Smooth muscle cell (in vitro differentiated cells): ENCODE results near the gene CFAP73. TPM values are rescaled to one million over a fixed set of nuclear protein-coding genes. Genes with fewer than 3 reads are reported as not detected.

ENCODE experiments used
- DNase-seq: peaks from one replicate; lab custom pipeline; 2025; ENCODE audit not compliant: unreplicated experiment; lab: John Stamatoyannopoulos, UW
- H2AFZ ChIP-seq: fragments of 200-600 bp; sonication (generic); 2 replicates; pipeline ENCODE4 v1.6.0; 2016; ENCODE audit warnings: antibody characterized with exemption, low read depth, mild to moderate bottlenecking
- H3F3A ChIP-seq: fragments of 200-600 bp; sonication (generic); 2 replicates; pipeline ENCODE4 v1.6.0; 2017; ENCODE audit warnings: antibody characterized with exemption, low read depth
- H3K27ac ChIP-seq: fragments of 200-600 bp; sonication (generic); 2 replicates; pipeline ENCODE4 v1.5.1; 2016; ENCODE audit warnings: low read depth, mild to moderate bottlenecking
- H3K27me3 ChIP-seq: fragments of 200-600 bp; sonication (generic); 2 replicates; pipeline ENCODE4 v1.6.1; 2016; ENCODE audit warnings: low read depth, mild to moderate bottlenecking
- H3K36me3 ChIP-seq: fragments of 200-600 bp; sonication (generic); 2 replicates; pipeline ENCODE4 v1.5.1; 2016; ENCODE audit warnings: low read depth
- H3K4me1 ChIP-seq: fragments of 200-600 bp; sonication (generic); 2 replicates; pipeline ENCODE4 v1.5.1; 2016; ENCODE audit warnings: low read depth
- H3K4me2 ChIP-seq: fragments of 200-600 bp; sonication (generic); 2 replicates; pipeline ENCODE4 v1.6.0; 2016; ENCODE audit warnings: mild to moderate bottlenecking
- H3K4me3 ChIP-seq: fragments of 200-600 bp; sonication (generic); 2 replicates; pipeline ENCODE4 v1.5.1; 2016; ENCODE audit warnings: mild to moderate bottlenecking
- H3K79me2 ChIP-seq: fragments of 200-600 bp; sonication (generic); 2 replicates; pipeline ENCODE4 v1.6.0; 2016; ENCODE audit warnings: low read depth, mild to moderate bottlenecking
- H3K9ac ChIP-seq: fragments of 200-600 bp; sonication (generic); 2 replicates; pipeline ENCODE4 v1.6.0; 2016; ENCODE audit warnings: low read depth
- H3K9me3 ChIP-seq: fragments of 200-600 bp; sonication (generic); replicated peaks from 2 replicates; pipeline ENCODE4 v1.5.1; 2016; ENCODE audit warnings: low read depth
- H4K20me1 ChIP-seq: fragments of 200-600 bp; sonication (generic); 2 replicates; pipeline ENCODE4 v1.6.0; 2016; ENCODE audit warnings: low read depth
- WGBS: methylation state at CpG from one replicate; pipeline ENCODE4 v1.1.7; 2016; ENCODE audit warnings: low lambda C conversion rate; 5-methylcytosine and 5-hydroxymethylcytosine counted together
- polyA plus RNA-seq: library from polyadenylated mRNA; unstranded; fragments of >200 nt; fragmentation: Nextera tagmentation; extraction: Ambion mirVana; gene quantifications from 2 replicates; pipeline ENCODE4 v1.2.1, GENCODE V29; 2016
- total RNA-seq: library from RNA; depleted of rRNA; stranded (reverse); fragments of >200 nt; gene quantifications from 2 replicates; pipeline ENCODE4 v1.2.3, GENCODE V29; 2014
- TF ChIP-seq, protein P1 (sequence below): fragments of 200-600 bp; sonication (generic); IDR thresholded peaks from 2 replicates; pipeline ENCODE4 v1.5.1; 2017; ENCODE audit warnings: borderline replicate concordance, mild to moderate bottlenecking, antibody characterized with exemption; ENCODE audit not compliant: insufficient read depth, poor library complexity, severe bottlenecking

Gene CFAP73
- total and polyA plus RNA-seq, 2 experiments from 2014 or later, result not detected

DNA sequence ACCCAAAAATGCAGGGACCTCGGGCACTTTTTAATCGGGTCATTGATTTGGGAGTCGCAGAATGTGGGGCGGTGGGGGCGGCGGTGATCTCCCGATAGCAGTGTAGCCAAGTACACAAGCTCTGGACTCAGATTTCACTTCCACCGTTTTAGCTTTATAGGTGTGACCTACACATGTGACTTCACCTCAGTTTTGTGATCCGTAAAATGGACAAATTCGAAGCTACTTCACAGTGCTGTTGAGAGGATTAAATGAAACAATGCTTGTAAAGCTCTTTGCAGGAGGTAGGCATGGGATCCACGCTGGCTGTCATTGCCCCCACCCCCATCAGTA, 36.5 kb downstream of the CFAP73 start:
- no peak for DNase-seq
- H3K27ac ChIP-seq, result no peak overlapping the region
- TF ChIP-seq, protein P1, sequence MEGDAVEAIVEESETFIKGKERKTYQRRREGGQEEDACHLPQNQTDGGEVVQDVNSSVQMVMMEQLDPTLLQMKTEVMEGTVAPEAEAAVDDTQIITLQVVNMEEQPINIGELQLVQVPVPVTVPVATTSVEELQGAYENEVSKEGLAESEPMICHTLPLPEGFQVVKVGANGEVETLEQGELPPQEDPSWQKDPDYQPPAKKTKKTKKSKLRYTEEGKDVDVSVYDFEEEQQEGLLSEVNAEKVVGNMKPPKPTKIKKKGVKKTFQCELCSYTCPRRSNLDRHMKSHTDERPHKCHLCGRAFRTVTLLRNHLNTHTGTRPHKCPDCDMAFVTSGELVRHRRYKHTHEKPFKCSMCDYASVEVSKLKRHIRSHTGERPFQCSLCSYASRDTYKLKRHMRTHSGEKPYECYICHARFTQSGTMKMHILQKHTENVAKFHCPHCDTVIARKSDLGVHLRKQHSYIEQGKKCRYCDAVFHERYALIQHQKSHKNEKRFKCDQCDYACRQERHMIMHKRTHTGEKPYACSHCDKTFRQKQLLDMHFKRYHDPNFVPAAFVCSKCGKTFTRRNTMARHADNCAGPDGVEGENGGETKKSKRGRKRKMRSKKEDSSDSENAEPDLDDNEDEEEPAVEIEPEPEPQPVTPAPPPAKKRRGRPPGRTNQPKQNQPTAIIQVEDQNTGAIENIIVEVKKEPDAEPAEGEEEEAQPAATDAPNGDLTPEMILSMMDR, result no peak

DNA sequence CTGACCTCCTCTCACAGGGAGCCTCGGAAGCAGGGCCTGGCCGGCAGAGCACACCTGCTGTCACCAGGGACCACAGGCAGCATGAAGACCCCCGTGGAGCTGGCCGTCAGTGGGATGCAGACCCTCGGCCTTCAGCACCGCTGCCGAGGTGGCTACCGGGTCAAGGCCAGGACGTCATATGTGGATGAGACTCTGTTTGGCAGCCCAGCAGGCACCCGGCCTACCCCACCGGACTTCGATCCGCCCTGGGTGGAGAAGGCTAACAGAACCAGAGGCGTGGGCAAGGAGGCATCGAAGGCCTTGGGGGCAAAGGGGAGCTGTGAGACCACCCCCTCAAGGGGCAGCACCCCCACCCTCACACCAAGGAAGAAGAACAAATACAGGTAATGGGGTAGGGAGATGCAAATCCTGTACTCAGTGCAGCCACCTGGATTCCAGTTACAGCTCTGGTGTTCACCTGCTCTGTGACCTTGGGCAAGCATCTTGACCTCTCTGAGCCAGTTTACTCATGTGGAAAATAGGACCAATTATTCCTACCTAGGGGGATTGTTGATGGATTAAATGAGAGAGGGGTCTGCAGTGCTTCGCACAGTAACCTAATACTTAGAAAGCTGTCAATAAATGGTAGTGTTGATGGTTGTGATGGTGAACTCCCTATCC, 37.3 kb downstream of the CFAP73 start:
- Histone ChIP-seq H3K27ac (no peak overlapping the region), H3K27me3 (no peaks in the 10 kb centered on the region), H3K4me1 (peaks cover 9% of the 10 kb centered on the region), H4K20me1 (no peaks in the 10 kb centered on the region), H3F3A (peaks cover 5% of the 10 kb centered on the region), H3K4me2 (peak overlapping the region; percentile 89), H3K79me2 (peaks cover 32% of the 10 kb centered on the region), H3K4me3 (no peak overlapping the region), H3K36me3 (no peaks in the 10 kb centered on the region), H3K9me3 (no peaks in the 10 kb centered on the region), H3K9ac (no peak overlapping the region), H2AFZ (no peak overlapping the region)
- 95% methylated on average over 16 of the region's 16 CpGs for WGBS
- no peak for DNase-seq
- TF ChIP-seq, protein P1, result no peak

More for the DNA sequence above, 36.5 kb downstream of the CFAP73 start:
- H3F3A ChIP-seq, result peaks cover 5% of the 10 kb centered on the region
- H3K36me3 ChIP-seq, result no peaks in the 10 kb centered on the region
- H3K9me3 ChIP-seq, result no peaks in the 10 kb centered on the region
- H3K9ac ChIP-seq, result peak overlapping the region; percentile 95
- H3K4me2 ChIP-seq, result peak overlapping the region; percentile 89
- WGBS, result 8% methylated on average over 11 of the region's 11 CpGs
- peaks cover 34% of the 10 kb centered on the region for H3K79me2 ChIP-seq
- H3K4me3 ChIP-seq, result peak overlapping the region; percentile 81
- peaks cover 9% of the 10 kb centered on the region for H3K4me1 ChIP-seq
- no peaks in the 10 kb centered on the region for H3K27me3 ChIP-seq
- H2AFZ ChIP-seq, result peak overlapping the region; percentile 93
- peaks cover 3% of the 10 kb centered on the region for H4K20me1 ChIP-seq

DNA sequence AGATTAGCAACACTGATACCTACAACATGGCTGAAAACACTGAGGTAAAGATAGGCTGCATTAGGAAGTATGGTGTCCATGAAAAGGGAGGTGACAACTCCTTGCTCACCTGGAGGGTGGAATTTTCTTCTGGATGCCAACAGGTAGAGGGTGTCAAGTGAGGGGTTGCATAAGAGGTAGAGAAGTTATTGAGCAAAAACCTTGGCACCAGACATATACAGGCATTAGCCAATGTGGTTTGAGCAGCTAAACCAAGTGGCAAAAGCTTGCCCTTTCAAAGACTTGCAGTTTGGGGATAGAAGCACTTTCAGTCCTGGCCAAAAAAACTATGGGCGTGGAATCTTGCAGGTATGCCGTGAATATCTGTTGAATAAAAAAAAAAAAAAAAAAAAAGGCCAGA, 39.8 kb downstream of the CFAP73 start:
- Histone ChIP-seq H2AFZ (no peak overlapping the region), H3K36me3 (no peaks in the 10 kb centered on the region), H3K27me3 (no peaks in the 10 kb centered on the region), H3K9ac (no peak overlapping the region), H3K27ac (no peak overlapping the region), H3K9me3 (no peaks in the 10 kb centered on the region), H3K4me3 (no peak overlapping the region), H3K79me2 (peaks cover 6% of the 10 kb centered on the region), H4K20me1 (no peaks in the 10 kb centered on the region), H3F3A (peaks cover 15% of the 10 kb centered on the region), H3K4me2 (no peak overlapping the region), H3K4me1 (peaks cover 5% of the 10 kb centered on the region)
- TF ChIP-seq, protein P1, result no peak
- 100% methylated on average over 2 of the region's 2 CpGs for WGBS
- no peak for DNase-seq

DNA sequence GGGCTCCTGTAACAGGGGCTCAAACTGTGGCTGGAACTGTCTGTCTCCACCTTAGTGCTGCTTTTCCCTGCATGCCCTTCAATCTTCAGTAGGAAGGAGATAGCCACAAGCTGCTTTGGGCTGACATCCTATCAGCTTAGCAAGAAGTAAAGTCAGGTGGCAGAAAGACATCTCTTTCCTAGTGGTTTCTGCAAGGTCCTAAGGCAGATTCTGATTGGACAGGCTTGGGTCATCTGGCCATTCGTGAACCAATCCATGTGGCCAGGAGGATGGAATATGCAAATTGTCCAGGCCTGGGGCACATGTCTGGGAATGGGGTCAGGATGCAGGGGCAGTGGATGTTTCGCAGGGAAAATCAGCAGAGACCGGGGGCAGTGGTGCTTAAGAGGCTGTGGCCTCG, 41.2 kb downstream of the CFAP73 start:
- Histone ChIP-seq H3K27me3 (no peaks in the 10 kb centered on the region), H3K36me3 (no peaks in the 10 kb centered on the region), H3F3A (peaks cover 14% of the 10 kb centered on the region), H4K20me1 (no peaks in the 10 kb centered on the region), H3K9ac (no peak overlapping the region), H3K4me1 (peaks cover 13% of the 10 kb centered on the region), H3K79me2 (peaks cover 6% of the 10 kb centered on the region), H2AFZ (no peak overlapping the region), H3K4me3 (no peak overlapping the region), H3K4me2 (no peak overlapping the region), H3K27ac (no peak overlapping the region), H3K9me3 (no peaks in the 10 kb centered on the region)
- TF ChIP-seq, protein P1, result no peak
- 94% methylated on average over 4 of the region's 4 CpGs for WGBS
- no peak for DNase-seq
